WTC11 (cell line): ENCODE data around the gene PPP1R2. TPM values are rescaled to one million over a fixed set of nuclear protein-coding genes. Genes with fewer than 3 reads are reported as not detected.

Source experiments
- ATAC-seq: fragments of 200-7000 bp; cut with Tn5 transposase; 2 replicates; pipeline ENCODE4 v1.10.0; 2021; ENCODE audit warnings: mild to moderate bottlenecking, moderate library complexity
- CTCF ChIA-PET: fragments of 300-600 bp; sonication (Branson Sonifier 250); formaldehyde crosslinking; loops from one replicate; lab custom pipeline; 2021; ENCODE audit warnings: antibody characterized with exemption; lab: Charles Lee
- POLR2A ChIA-PET: fragments of 350-600 bp; sonication (Branson Sonifier 250); formaldehyde crosslinking; loops from one replicate; lab custom pipeline; 2021; ENCODE audit warnings: antibody characterized with exemption; lab: Charles Lee
- DNase-seq: peaks from one replicate; pipeline ENCODE4 v3.0.0; 2021; ENCODE audit warnings: low spot score
- H3K27ac Mint-ChIP-seq: 2 replicates; pipeline ENCODE4 v1.8.0; 2021; ENCODE audit warnings: mixed read lengths
- H3K27me3 Mint-ChIP-seq: 2 replicates; pipeline ENCODE4 v1.8.0; 2021; ENCODE audit warnings: low read depth, mild to moderate bottlenecking, moderate library complexity, mixed read lengths
- H3K36me3 Mint-ChIP-seq: 2 replicates; pipeline ENCODE4 v1.8.0; 2021; ENCODE audit warnings: mixed read lengths
- H3K4me1 Mint-ChIP-seq: 2 replicates; pipeline ENCODE4 v1.8.0; 2022; ENCODE audit warnings: mixed read lengths
- H3K4me3 Mint-ChIP-seq: 2 replicates; pipeline ENCODE4 v1.8.0; 2021; ENCODE audit warnings: mild to moderate bottlenecking, moderate library complexity, mixed read lengths
- H3K9me3 Mint-ChIP-seq: 2 replicates; pipeline ENCODE4 v1.8.0; 2021; ENCODE audit warnings: mixed read lengths
- ATF1 ChIP-seq: sonication (generic); formaldehyde crosslinking; IDR thresholded peaks from 2 replicates; pipeline ENCODE4 v1.8.1; 2023; ENCODE audit warnings: mild to moderate bottlenecking, moderate library complexity, missing genetic modification reagents
- ELF4 ChIP-seq: sonication (generic); formaldehyde crosslinking; IDR thresholded peaks from 2 replicates; pipeline ENCODE4 v1.8.1; 2022; ENCODE audit warnings: low read depth, mild to moderate bottlenecking, moderate library complexity, missing genetic modification reagents
- ESRRA ChIP-seq: sonication (generic); formaldehyde crosslinking; IDR thresholded peaks from 2 replicates; pipeline ENCODE4 v1.8.1; 2022; ENCODE audit warnings: mild to moderate bottlenecking, missing genetic modification reagents, borderline replicate concordance
- FOXK1 ChIP-seq: sonication (generic); formaldehyde crosslinking; IDR thresholded peaks from 2 replicates; pipeline ENCODE4 v1.8.0; 2022; ENCODE audit warnings: mild to moderate bottlenecking, moderate library complexity, missing genetic modification reagents
- HMGA2 ChIP-seq: fragments of 250-450 bp; sonication (Bioruptor Pico); IDR thresholded peaks from 2 replicates; pipeline ENCODE4 v1.4.0; 2021; ENCODE audit warnings: mild to moderate bottlenecking, moderate library complexity
- KAT7 ChIP-seq: sonication (generic); formaldehyde crosslinking; IDR thresholded peaks from 2 replicates; pipeline ENCODE4 v1.8.1; 2023; ENCODE audit warnings: missing genetic modification reagents, mild to moderate bottlenecking, borderline replicate concordance
- NR1H2 ChIP-seq: sonication (generic); formaldehyde crosslinking; IDR thresholded peaks from 2 replicates; pipeline ENCODE4 v1.9.0; 2021; ENCODE audit warnings: mild to moderate bottlenecking, moderate library complexity, missing genetic modification reagents
- OVOL2 ChIP-seq: fragments of 250-450 bp; sonication (Bioruptor Pico); IDR thresholded peaks from 2 replicates; pipeline ENCODE4 v1.9.0; 2021; ENCODE audit warnings: mild to moderate bottlenecking, borderline replicate concordance
- SMAD3 ChIP-seq: sonication (generic); formaldehyde crosslinking; IDR thresholded peaks from 2 replicates; pipeline ENCODE4 v1.8.0; 2022; ENCODE audit warnings: missing genetic modification reagents, mild to moderate bottlenecking, borderline replicate concordance
- SMAD4 ChIP-seq: sonication (generic); formaldehyde crosslinking; IDR thresholded peaks from 2 replicates; pipeline ENCODE4 v1.8.0; 2022; ENCODE audit warnings: mild to moderate bottlenecking, missing genetic modification reagents
- SP1 ChIP-seq: sonication (generic); formaldehyde crosslinking; conservative IDR thresholded peaks from 2 replicates; pipeline ENCODE4 v1.8.1; 2022; ENCODE audit warnings: missing genetic modification reagents
- TEAD1 ChIP-seq: sonication (generic); formaldehyde crosslinking; IDR thresholded peaks from 2 replicates; pipeline ENCODE4 v1.8.0; 2022; ENCODE audit warnings: mild to moderate bottlenecking, missing genetic modification reagents
- ZNF121 ChIP-seq: sonication (generic); formaldehyde crosslinking; IDR thresholded peaks from 2 replicates; pipeline ENCODE4 v1.8.0; 2023; ENCODE audit warnings: missing genetic modification reagents
- ZNF232 ChIP-seq: sonication (generic); formaldehyde crosslinking; IDR thresholded peaks from 2 replicates; pipeline ENCODE4 v1.8.0; 2022; ENCODE audit warnings: mild to moderate bottlenecking, missing genetic modification reagents
- ZNF263 ChIP-seq: sonication (generic); formaldehyde crosslinking; IDR thresholded peaks from 2 replicates; pipeline ENCODE4 v1.8.1; 2022; ENCODE audit warnings: low read depth, mild to moderate bottlenecking, moderate library complexity, missing genetic modification reagents
- ZNF416 ChIP-seq: fragments of 250-450 bp; sonication (Bioruptor Pico); IDR thresholded peaks from 2 replicates; pipeline ENCODE4 v1.9.0; 2021; ENCODE audit warnings: mild to moderate bottlenecking, inconsistent platforms
- total RNA-seq: library from RNA; stranded (reverse); gene quantifications from 3 replicates; pipeline ENCODE4 v1.2.3, GENCODE V29; 2021
- TF ChIP-seq, protein P1 (sequence below): sonication (generic); formaldehyde crosslinking; IDR thresholded peaks from 2 replicates; pipeline ENCODE4 v1.8.0; 2022; ENCODE audit warnings: mild to moderate bottlenecking, missing genetic modification reagents
- TF ChIP-seq, protein P2 (sequence below): fragments of 250-450 bp; sonication (Bioruptor Pico); IDR thresholded peaks from 2 replicates; pipeline ENCODE4 v1.9.0; 2021; ENCODE audit warnings: mild to moderate bottlenecking
- TF ChIP-seq, protein P3 (sequence below): sonication (generic); formaldehyde crosslinking; IDR thresholded peaks from 2 replicates; pipeline ENCODE4 v1.8.0; 2023; ENCODE audit warnings: missing genetic modification reagents
- TF ChIP-seq, protein P4 (sequence below): sonication (generic); formaldehyde crosslinking; IDR thresholded peaks from 2 replicates; pipeline ENCODE4 v1.8.1; 2022; ENCODE audit warnings: mild to moderate bottlenecking, moderate library complexity, missing genetic modification reagents
- TF ChIP-seq, protein P5 (sequence below): fragments of 200-600 bp; IDR thresholded peaks from 2 replicates; pipeline ENCODE4 v1.8.0; 2022; ENCODE audit warnings: antibody characterized with exemption
- TF ChIP-seq, protein P6 (sequence below): sonication (generic); formaldehyde crosslinking; IDR thresholded peaks from 2 replicates; pipeline ENCODE4 v1.8.1; 2023; ENCODE audit warnings: mild to moderate bottlenecking, missing genetic modification reagents, borderline replicate concordance

The PPP1R2 gene
- total RNA-seq, 1 experiment from 2014 or later: 28.1 TPM

DNA sequence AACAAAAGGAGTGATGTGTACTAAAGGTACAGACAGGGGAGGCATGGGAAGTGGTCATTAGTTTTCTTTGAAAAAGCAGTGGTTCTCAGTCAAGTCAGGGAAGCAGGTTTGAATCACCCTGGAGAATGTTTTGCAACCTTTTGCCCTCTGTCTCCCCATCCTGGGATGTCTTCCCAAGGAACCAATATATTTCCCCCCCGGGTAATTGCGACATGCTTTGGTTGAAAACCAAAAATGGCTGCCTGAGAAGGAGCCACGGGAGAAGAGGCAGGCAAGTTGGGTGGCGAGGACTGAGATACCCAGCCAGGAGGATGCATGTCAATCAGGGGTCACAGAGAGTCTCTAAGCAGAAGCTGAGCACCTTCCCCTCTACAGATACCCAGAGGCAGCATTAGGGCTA is 20.2 kb upstream of the PPP1R2 start (continued):
- TF ChIP-seq, protein P1, sequence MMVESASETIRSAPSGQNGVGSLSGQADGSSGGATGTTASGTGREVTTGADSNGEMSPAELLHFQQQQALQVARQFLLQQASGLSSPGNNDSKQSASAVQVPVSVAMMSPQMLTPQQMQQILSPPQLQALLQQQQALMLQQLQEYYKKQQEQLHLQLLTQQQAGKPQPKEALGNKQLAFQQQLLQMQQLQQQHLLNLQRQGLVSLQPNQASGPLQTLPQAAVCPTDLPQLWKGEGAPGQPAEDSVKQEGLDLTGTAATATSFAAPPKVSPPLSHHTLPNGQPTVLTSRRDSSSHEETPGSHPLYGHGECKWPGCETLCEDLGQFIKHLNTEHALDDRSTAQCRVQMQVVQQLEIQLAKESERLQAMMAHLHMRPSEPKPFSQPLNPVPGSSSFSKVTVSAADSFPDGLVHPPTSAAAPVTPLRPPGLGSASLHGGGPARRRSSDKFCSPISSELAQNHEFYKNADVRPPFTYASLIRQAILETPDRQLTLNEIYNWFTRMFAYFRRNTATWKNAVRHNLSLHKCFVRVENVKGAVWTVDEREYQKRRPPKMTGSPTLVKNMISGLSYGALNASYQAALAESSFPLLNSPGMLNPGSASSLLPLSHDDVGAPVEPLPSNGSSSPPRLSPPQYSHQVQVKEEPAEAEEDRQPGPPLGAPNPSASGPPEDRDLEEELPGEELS (CRISPR knock-in tag): no peak
- TF ChIP-seq, protein P2, sequence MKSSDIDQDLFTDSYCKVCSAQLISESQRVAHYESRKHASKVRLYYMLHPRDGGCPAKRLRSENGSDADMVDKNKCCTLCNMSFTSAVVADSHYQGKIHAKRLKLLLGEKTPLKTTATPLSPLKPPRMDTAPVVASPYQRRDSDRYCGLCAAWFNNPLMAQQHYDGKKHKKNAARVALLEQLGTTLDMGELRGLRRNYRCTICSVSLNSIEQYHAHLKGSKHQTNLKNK (CRISPR knock-in tag): no peak
- TF ChIP-seq ELF4 (CRISPR knock-in tag): no peak
- TF ChIP-seq NR1H2 (CRISPR knock-in tag): no peak
- TF ChIP-seq ESRRA: no peak
- TF ChIP-seq SMAD3 (CRISPR knock-in tag): no peak
- TF ChIP-seq, protein P3, sequence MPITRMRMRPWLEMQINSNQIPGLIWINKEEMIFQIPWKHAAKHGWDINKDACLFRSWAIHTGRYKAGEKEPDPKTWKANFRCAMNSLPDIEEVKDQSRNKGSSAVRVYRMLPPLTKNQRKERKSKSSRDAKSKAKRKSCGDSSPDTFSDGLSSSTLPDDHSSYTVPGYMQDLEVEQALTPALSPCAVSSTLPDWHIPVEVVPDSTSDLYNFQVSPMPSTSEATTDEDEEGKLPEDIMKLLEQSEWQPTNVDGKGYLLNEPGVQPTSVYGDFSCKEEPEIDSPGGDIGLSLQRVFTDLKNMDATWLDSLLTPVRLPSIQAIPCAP (CRISPR knock-in tag): no peak
- no peak for TF ChIP-seq HMGA2 (CRISPR knock-in tag)
- no peak for TF ChIP-seq TEAD1 (CRISPR knock-in tag)
- no peak for TF ChIP-seq ZNF121 (CRISPR knock-in tag)
- no peak for TF ChIP-seq ZNF232 (CRISPR knock-in tag)
- no peak for TF ChIP-seq FOXK1 (CRISPR knock-in tag)

DNA sequence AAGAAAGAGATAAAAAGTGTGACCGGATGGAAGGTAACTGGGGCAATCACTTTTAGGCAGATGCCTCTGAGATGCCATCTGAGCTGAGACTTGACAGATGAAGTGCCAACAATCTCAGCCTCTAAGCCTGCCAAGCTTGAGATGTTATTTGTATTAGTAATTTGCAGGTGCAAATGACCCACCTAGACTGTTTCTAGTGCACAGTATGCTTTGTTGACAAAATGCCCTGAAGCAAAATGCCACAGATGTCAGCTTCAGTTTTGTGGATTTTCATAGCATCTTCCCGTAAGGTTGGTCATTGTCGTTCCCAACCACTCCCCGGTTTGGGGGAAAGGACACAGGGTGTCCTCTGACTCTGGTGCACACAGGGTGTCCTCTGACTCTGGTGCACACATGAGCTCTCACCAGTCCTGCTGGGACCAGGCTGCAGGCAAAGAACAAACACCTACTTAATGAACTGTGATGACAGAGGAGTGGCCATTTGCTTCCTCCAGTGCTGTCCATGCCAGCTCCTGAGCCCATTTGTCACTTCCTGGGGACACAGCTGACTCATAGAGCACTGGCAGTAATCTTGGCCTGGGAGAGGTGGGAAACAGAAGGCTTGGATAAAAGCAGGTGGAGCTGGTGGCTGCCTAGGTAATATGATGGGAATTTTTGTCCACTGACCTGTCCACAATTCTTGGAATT is 16.7 kb upstream of the PPP1R2 start:
- ATAC-seq: no peak
- H3K36me3 Mint-ChIP-seq: no peaks in the 10 kb centered on the region
- CTCF ChIA-PET: interaction anchor here (1.4 kb wide), 1 partner anchor 11 kb away, joined by 4 read pairs; no protein-coding TSS in a partner anchor

More for the DNA sequence above, 16.7 kb upstream of the PPP1R2 start:
- no peak for DNase-seq
- no peaks in the 10 kb centered on the region for H3K9me3 Mint-ChIP-seq
- peaks cover 17% of the 10 kb centered on the region for H3K27me3 Mint-ChIP-seq
- no peak overlapping the region for H3K4me3 Mint-ChIP-seq
- no peak overlapping the region for H3K27ac Mint-ChIP-seq
- POLR2A ChIA-PET: no interaction called here
- no peak for TF ChIP-seq SP1 (CRISPR knock-in tag)
- TF ChIP-seq ELF4 (CRISPR knock-in tag): no peak
- no peak for TF ChIP-seq ZNF263 (CRISPR knock-in tag)
- TF ChIP-seq OVOL2: no peak
- TF ChIP-seq ESRRA: no peak
- no peak for TF ChIP-seq ATF1 (CRISPR knock-in tag)
- TF ChIP-seq, protein P4, sequence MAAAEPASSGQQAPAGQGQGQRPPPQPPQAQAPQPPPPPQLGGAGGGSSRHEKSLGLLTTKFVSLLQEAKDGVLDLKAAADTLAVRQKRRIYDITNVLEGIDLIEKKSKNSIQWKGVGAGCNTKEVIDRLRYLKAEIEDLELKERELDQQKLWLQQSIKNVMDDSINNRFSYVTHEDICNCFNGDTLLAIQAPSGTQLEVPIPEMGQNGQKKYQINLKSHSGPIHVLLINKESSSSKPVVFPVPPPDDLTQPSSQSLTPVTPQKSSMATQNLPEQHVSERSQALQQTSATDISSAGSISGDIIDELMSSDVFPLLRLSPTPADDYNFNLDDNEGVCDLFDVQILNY (CRISPR knock-in tag): no peak
- no peak for TF ChIP-seq KAT7 (CRISPR knock-in tag)
- no peak for TF ChIP-seq FOXK1 (CRISPR knock-in tag)
- no peak for TF ChIP-seq SMAD4 (CRISPR knock-in tag)
- TF ChIP-seq, protein P5, sequence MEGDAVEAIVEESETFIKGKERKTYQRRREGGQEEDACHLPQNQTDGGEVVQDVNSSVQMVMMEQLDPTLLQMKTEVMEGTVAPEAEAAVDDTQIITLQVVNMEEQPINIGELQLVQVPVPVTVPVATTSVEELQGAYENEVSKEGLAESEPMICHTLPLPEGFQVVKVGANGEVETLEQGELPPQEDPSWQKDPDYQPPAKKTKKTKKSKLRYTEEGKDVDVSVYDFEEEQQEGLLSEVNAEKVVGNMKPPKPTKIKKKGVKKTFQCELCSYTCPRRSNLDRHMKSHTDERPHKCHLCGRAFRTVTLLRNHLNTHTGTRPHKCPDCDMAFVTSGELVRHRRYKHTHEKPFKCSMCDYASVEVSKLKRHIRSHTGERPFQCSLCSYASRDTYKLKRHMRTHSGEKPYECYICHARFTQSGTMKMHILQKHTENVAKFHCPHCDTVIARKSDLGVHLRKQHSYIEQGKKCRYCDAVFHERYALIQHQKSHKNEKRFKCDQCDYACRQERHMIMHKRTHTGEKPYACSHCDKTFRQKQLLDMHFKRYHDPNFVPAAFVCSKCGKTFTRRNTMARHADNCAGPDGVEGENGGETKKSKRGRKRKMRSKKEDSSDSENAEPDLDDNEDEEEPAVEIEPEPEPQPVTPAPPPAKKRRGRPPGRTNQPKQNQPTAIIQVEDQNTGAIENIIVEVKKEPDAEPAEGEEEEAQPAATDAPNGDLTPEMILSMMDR: no peak
- no peak for TF ChIP-seq ZNF121 (CRISPR knock-in tag)
- TF ChIP-seq, protein P6, sequence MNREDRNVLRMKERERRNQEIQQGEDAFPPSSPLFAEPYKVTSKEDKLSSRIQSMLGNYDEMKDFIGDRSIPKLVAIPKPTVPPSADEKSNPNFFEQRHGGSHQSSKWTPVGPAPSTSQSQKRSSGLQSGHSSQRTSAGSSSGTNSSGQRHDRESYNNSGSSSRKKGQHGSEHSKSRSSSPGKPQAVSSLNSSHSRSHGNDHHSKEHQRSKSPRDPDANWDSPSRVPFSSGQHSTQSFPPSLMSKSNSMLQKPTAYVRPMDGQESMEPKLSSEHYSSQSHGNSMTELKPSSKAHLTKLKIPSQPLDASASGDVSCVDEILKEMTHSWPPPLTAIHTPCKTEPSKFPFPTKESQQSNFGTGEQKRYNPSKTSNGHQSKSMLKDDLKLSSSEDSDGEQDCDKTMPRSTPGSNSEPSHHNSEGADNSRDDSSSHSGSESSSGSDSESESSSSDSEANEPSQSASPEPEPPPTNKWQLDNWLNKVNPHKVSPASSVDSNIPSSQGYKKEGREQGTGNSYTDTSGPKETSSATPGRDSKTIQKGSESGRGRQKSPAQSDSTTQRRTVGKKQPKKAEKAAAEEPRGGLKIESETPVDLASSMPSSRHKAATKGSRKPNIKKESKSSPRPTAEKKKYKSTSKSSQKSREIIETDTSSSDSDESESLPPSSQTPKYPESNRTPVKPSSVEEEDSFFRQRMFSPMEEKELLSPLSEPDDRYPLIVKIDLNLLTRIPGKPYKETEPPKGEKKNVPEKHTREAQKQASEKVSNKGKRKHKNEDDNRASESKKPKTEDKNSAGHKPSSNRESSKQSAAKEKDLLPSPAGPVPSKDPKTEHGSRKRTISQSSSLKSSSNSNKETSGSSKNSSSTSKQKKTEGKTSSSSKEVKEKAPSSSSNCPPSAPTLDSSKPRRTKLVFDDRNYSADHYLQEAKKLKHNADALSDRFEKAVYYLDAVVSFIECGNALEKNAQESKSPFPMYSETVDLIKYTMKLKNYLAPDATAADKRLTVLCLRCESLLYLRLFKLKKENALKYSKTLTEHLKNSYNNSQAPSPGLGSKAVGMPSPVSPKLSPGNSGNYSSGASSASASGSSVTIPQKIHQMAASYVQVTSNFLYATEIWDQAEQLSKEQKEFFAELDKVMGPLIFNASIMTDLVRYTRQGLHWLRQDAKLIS (CRISPR knock-in tag): no peak
- no peak for TF ChIP-seq ZNF416
- H3K4me1 Mint-ChIP-seq: peaks cover 12% of the 10 kb centered on the region
